HepG2 (cell line): ENCODE results near the gene TIRAP. TPM values are rescaled to one million over a fixed set of nuclear protein-coding genes. Genes with fewer than 3 reads are reported as not detected.

Experiments used
- ATM ChIP-seq: fragments of 450-650 bp; IDR thresholded peaks from 2 replicates; pipeline ENCODE4 v1.7.1; 2017; ENCODE audit warnings: mild to moderate bottlenecking, borderline replicate concordance
- BORCS8-MEF2B ChIP-seq: sonication (generic); formaldehyde crosslinking; IDR thresholded peaks from 2 replicates; pipeline ENCODE4 v1.8.0; 2022; ENCODE audit warnings: mild to moderate bottlenecking, missing genetic modification reagents
- BRD4 ChIP-seq: sonication (generic); formaldehyde crosslinking; IDR thresholded peaks from 2 replicates; pipeline ENCODE4 v1.4.0; 2020; ENCODE audit warnings: missing genetic modification reagents
- ELK4 ChIP-seq: sonication (generic); formaldehyde crosslinking; IDR thresholded peaks from 2 replicates; pipeline ENCODE4 v1.9.0; 2021; ENCODE audit warnings: missing genetic modification reagents, borderline replicate concordance
- FOXO1 ChIP-seq: sonication (generic); formaldehyde crosslinking; IDR thresholded peaks from 2 replicates; pipeline ENCODE4 v1.4.0; 2020; ENCODE audit warnings: missing genetic modification reagents
- NFAT5 ChIP-seq: sonication (generic); formaldehyde crosslinking; IDR thresholded peaks from 2 replicates; pipeline ENCODE4 v1.4.0; 2020; ENCODE audit warnings: missing genetic modification reagents
- SRSF9 ChIP-seq: fragments of 200-400 bp; formaldehyde crosslinking; IDR thresholded peaks from 2 replicates; pipeline ENCODE4 v1.6.1; 2018; ENCODE audit warnings: borderline replicate concordance, mild to moderate bottlenecking, low read depth, low read length; ENCODE audit not compliant: insufficient read depth, poor library complexity, severe bottlenecking
- TOPORS ChIP-seq: sonication (generic); formaldehyde crosslinking; IDR thresholded peaks from 2 replicates; pipeline ENCODE4 v1.8.0; 2023; ENCODE audit warnings: mild to moderate bottlenecking, missing genetic modification reagents
- ZFP82 ChIP-seq: sonication (generic); formaldehyde crosslinking; IDR thresholded peaks from 2 replicates; pipeline ENCODE4 v1.5.1; 2020; ENCODE audit warnings: mild to moderate bottlenecking, missing genetic modification reagents, borderline replicate concordance
- ZNF24 ChIP-seq: fragments of 450-650 bp; IDR thresholded peaks from 2 replicates; pipeline ENCODE4 v1.6.1; 2017; ENCODE audit warnings: antibody characterized with exemption, mild to moderate bottlenecking
- ZNF276 ChIP-seq: sonication (generic); formaldehyde crosslinking; IDR thresholded peaks from 2 replicates; pipeline ENCODE4 v1.4.0; 2020; ENCODE audit warnings: mild to moderate bottlenecking, low read depth, missing genetic modification reagents
- ZNF570 ChIP-seq: sonication (generic); formaldehyde crosslinking; IDR thresholded peaks from 2 replicates; pipeline ENCODE4 v1.4.0; 2020; ENCODE audit warnings: mild to moderate bottlenecking, missing genetic modification reagents, borderline replicate concordance
- ZNF652 ChIP-seq: IDR thresholded peaks from 2 replicates; pipeline ENCODE4 v1.6.1; 2016; ENCODE audit warnings: low read depth, borderline replicate concordance
- ZNF883 ChIP-seq: sonication (generic); formaldehyde crosslinking; IDR thresholded peaks from 2 replicates; pipeline ENCODE4 v1.5.1; 2020; ENCODE audit warnings: mild to moderate bottlenecking, missing genetic modification reagents; ENCODE audit errors: not compliant biosample characterization
- ZSCAN25 ChIP-seq: sonication (generic); formaldehyde crosslinking; IDR thresholded peaks from 2 replicates; pipeline ENCODE4 v1.8.0; 2022; ENCODE audit warnings: mild to moderate bottlenecking, missing genetic modification reagents
- polyA plus RNA-seq, 8 experiments: library from polyadenylated mRNA; depleted of rRNA in 3 of 8; stranded (reverse) in 7 of 8; unstranded in 1 of 8; fragments of >200 nt; fragmentation: Illumina TruSeq in 4 of 8; extraction: Trizol in 4 of 8; gene quantifications; 2 replicates each; pipeline versions ENCODE4 v1.2.1 to v1.2.3, GENCODE V29; 2011 to 2016; ENCODE audit warnings: low read depth in 4 of 8, missing spikeins in 1 of 8, mixed read lengths in 1 of 8; ENCODE audit not compliant: insufficient read depth in 1 of 8
- total RNA-seq, 5 experiments: library from RNA; depleted of rRNA; stranded (reverse); fragments of >200 nt; fragmentation: Illumina TruSeq; extraction: Trizol; gene quantifications; 2 replicates each; pipeline ENCODE4 v1.2.3, GENCODE V29; 2016; ENCODE audit warnings: low read depth in 1 of 5
- TF ChIP-seq, protein P1 (sequence below): IDR thresholded peaks from 2 replicates; pipeline ENCODE4 v1.6.1; 2018; ENCODE audit warnings: missing genetic modification reagents, mild to moderate bottlenecking, missing compliant biosample characterization
- TF ChIP-seq, protein P2 (sequence below): IDR thresholded peaks from 2 replicates; pipeline ENCODE4 v1.6.1; 2012; ENCODE audit warnings: low read depth, low read length, improper control_type of control experiment

Gene TIRAP
- total and polyA plus RNA-seq, 2 of the 13 experiments (the other 11 are each of a cell fraction or from before 2014, with no cell fraction given): 5.4 to 5.7 TPM

GRCh38 chr11:126282736-126283591 is at the start of gene TIRAP (continued):
- TF ChIP-seq ZNF276 (CRISPR knock-in tag): 0 out of 2 replicates have a peak, but pooled peaks have one; percentile 21
- TF ChIP-seq TOPORS (CRISPR knock-in tag): peak; percentile 38
- TF ChIP-seq ZNF883 (CRISPR knock-in tag): no peak
- no peak; the same call in 1 of the 2 replicates for TF ChIP-seq ZSCAN25
- TF ChIP-seq ZNF24: no peak
- TF ChIP-seq, protein P1, sequence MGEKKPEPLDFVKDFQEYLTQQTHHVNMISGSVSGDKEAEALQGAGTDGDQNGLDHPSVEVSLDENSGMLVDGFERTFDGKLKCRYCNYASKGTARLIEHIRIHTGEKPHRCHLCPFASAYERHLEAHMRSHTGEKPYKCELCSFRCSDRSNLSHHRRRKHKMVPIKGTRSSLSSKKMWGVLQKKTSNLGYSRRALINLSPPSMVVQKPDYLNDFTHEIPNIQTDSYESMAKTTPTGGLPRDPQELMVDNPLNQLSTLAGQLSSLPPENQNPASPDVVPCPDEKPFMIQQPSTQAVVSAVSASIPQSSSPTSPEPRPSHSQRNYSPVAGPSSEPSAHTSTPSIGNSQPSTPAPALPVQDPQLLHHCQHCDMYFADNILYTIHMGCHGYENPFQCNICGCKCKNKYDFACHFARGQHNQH (CRISPR knock-in tag): 0 out of 2 replicates have a peak, but pooled peaks have one; percentile 13
- TF ChIP-seq BORCS8-MEF2B (CRISPR knock-in tag): peak; percentile 57; the same call in 1 of the 2 replicates
- no peak for TF ChIP-seq ZNF570 (CRISPR knock-in tag)
- no peak for TF ChIP-seq SRSF9
- TF ChIP-seq ATM: no peak
- no peak for TF ChIP-seq NFAT5 (CRISPR knock-in tag)
- TF ChIP-seq, protein P2, sequence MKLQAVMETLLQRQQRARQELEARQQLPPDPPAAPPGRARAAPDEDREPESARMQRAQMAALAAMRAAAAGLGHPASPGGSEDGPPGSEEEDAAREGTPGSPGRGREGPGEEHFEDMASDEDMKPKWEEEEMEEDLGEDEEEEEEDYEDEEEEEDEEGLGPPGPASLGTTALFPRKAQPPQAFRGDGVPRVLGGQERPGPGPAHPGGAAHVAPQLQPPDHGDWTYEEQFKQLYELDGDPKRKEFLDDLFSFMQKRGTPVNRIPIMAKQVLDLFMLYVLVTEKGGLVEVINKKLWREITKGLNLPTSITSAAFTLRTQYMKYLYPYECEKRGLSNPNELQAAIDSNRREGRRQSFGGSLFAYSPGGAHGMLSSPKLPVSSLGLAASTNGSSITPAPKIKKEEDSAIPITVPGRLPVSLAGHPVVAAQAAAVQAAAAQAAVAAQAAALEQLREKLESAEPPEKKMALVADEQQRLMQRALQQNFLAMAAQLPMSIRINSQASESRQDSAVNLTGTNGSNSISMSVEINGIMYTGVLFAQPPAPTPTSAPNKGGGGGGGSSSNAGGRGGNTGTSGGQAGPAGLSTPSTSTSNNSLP: no peak
- 0 out of 2 replicates have a peak, but pooled peaks have one; percentile 24 for TF ChIP-seq FOXO1 (CRISPR knock-in tag)
- no peak for TF ChIP-seq ZFP82
- TF ChIP-seq ZNF652 (CRISPR knock-in tag): no peak
- TF ChIP-seq BRD4 (CRISPR knock-in tag): no peak; the same call in 1 of the 2 replicates
- no peak for TF ChIP-seq ELK4 (CRISPR knock-in tag)
